ENCODE results near the gene SUN1. TPM values are rescaled to one million over a fixed set of nuclear protein-coding genes. Genes with fewer than 3 reads are reported as not detected.

Gene SUN1
- total and polyA plus RNA-seq, 4 donors: 24.8 to 162 (median 40.1) TPM

DNA sequence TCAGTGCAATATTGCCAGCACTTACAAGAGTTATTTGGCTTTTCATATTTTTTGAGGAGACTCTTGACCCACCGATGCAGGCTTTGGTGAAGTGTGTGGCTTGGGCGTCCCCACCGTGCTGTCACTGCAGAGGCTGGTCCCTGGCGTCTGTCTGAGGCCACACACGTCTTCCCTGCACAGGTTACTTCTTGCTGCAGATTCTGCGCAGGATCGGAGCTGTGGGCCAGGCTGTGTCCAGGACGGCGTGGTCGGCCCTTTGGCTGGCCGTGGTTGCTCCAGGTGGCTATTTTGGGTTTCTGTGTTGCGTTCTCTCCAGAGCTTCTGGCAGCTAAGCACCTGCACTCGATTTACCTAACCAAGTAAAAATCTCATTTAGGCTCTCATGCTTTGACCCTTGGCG, 18.9 kb downstream of the SUN1 start:
- no peak for TF ChIP-seq HNF4G (IDR thresholded peaks at IDR 0.05)
- TF ChIP-seq, protein P1, sequence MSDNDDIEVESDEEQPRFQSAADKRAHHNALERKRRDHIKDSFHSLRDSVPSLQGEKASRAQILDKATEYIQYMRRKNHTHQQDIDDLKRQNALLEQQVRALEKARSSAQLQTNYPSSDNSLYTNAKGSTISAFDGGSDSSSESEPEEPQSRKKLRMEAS (IDR thresholded peaks at IDR 0.05): no peak
- no peak for TF ChIP-seq FOXA1 (IDR thresholded peaks at IDR 0.05)
- no peak for TF ChIP-seq HNF4A (conservative IDR thresholded peaks at IDR 0.05)
- TF ChIP-seq, protein P2, sequence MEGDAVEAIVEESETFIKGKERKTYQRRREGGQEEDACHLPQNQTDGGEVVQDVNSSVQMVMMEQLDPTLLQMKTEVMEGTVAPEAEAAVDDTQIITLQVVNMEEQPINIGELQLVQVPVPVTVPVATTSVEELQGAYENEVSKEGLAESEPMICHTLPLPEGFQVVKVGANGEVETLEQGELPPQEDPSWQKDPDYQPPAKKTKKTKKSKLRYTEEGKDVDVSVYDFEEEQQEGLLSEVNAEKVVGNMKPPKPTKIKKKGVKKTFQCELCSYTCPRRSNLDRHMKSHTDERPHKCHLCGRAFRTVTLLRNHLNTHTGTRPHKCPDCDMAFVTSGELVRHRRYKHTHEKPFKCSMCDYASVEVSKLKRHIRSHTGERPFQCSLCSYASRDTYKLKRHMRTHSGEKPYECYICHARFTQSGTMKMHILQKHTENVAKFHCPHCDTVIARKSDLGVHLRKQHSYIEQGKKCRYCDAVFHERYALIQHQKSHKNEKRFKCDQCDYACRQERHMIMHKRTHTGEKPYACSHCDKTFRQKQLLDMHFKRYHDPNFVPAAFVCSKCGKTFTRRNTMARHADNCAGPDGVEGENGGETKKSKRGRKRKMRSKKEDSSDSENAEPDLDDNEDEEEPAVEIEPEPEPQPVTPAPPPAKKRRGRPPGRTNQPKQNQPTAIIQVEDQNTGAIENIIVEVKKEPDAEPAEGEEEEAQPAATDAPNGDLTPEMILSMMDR (IDR thresholded peaks at IDR 0.05; ENCODE audit: low read depth, low read length, missing input control): no peak
- TF ChIP-seq, protein P3, sequence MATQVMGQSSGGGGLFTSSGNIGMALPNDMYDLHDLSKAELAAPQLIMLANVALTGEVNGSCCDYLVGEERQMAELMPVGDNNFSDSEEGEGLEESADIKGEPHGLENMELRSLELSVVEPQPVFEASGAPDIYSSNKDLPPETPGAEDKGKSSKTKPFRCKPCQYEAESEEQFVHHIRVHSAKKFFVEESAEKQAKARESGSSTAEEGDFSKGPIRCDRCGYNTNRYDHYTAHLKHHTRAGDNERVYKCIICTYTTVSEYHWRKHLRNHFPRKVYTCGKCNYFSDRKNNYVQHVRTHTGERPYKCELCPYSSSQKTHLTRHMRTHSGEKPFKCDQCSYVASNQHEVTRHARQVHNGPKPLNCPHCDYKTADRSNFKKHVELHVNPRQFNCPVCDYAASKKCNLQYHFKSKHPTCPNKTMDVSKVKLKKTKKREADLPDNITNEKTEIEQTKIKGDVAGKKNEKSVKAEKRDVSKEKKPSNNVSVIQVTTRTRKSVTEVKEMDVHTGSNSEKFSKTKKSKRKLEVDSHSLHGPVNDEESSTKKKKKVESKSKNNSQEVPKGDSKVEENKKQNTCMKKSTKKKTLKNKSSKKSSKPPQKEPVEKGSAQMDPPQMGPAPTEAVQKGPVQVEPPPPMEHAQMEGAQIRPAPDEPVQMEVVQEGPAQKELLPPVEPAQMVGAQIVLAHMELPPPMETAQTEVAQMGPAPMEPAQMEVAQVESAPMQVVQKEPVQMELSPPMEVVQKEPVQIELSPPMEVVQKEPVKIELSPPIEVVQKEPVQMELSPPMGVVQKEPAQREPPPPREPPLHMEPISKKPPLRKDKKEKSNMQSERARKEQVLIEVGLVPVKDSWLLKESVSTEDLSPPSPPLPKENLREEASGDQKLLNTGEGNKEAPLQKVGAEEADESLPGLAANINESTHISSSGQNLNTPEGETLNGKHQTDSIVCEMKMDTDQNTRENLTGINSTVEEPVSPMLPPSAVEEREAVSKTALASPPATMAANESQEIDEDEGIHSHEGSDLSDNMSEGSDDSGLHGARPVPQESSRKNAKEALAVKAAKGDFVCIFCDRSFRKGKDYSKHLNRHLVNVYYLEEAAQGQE (IDR thresholded peaks at IDR 0.05): no peak
- no peak for TF ChIP-seq GABPA (IDR thresholded peaks at IDR 0.05 in 1 of 2, conservative IDR thresholded peaks at IDR 0.05 in 1 of 2)
- no peak for TF ChIP-seq RXRA (IDR thresholded peaks at IDR 0.05)
- no peak for TF ChIP-seq YY1 (IDR thresholded peaks at IDR 0.05)
- no peak for TF ChIP-seq EGR1 (IDR thresholded peaks at IDR 0.05; ENCODE audit: low read depth in 2 of 2)
- TF ChIP-seq NR2F2 (IDR thresholded peaks at IDR 0.05): no peak
- TF ChIP-seq SP1 (IDR thresholded peaks at IDR 0.05): no peak
- no peak for TF ChIP-seq JUND (IDR thresholded peaks at IDR 0.05)
- no peaks in the 10 kb centered on the region for H3K27me3 ChIP-seq (ENCODE audit: control insufficient read depth in 4 of 4, insufficient read depth in 4 of 4, low read length in 3 of 4)
- WGBS: 91% methylated on average over 14 of the region's 14 CpGs
- no peaks in the 10 kb centered on the region for H3K9me3 ChIP-seq (ENCODE audit: control insufficient read depth in 4 of 4, low read length in 3 of 4)
- no peak overlapping the region for H3K9ac ChIP-seq (ENCODE audit: low read depth in 1 of 2, low read length in 2 of 2)
- H3K27ac ChIP-seq (ENCODE audit: low read depth in 1 of 2, low read length in 2 of 2): no peak overlapping the region
- H3K4me1 ChIP-seq (ENCODE audit: control insufficient read depth in 4 of 4, insufficient read depth in 4 of 4, low read length in 3 of 4): peaks cover 0 to 13% (median 7%) of the 10 kb centered on the region in 4 donors
- H3K36me3 ChIP-seq (ENCODE audit: control insufficient read depth in 4 of 4, insufficient read depth in 3 of 4, low read depth in 1 of 4, low read length in 3 of 4): peaks cover 12 to 46% (median 31%) of the 10 kb centered on the region in 4 donors
- DNase-seq (ENCODE audit: low spot score): no peak
- H3K4me3 ChIP-seq (ENCODE audit: low read depth in 1 of 3, low read length in 3 of 3): no peak overlapping the region

DNA sequence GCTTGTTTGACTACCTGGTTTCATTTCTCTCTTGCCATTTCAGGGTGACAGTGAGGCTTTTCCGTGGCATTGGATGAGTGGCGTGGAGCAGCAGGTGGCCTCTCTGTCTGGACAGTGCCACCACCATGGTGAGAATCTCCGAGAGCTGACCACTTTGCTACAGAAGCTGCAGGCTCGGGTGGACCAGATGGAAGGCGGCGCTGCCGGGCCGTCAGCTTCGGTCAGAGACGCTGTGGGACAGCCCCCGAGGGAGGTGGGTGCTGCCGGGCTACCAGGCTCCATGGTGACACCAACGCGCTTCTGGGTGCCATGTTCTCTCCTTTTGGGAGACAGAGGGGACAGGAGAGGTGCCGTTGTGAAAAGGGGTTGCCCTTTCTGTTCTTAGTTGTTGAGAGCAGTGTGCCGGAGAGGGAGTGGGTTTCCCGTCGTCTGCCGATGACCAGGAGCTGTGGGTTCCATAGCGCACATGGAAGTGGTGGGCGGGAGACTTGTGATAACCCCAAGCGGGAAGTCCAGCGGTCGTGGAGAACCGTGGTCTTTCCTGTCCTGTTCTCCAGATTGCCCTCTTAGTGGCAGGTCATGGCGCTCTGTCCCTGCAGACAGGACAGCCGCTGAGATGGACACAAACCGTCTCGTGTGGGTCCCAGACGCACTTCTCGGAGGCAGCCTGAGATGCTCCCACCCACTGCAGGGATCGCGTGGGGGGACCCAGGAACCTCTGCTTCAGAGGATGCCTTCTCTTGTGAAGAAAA, 21.3 kb downstream of the SUN1 start:
- DNase-seq (ENCODE audit: low spot score): no peak
- TF ChIP-seq FOXA1 (IDR thresholded peaks at IDR 0.05) (no peak), RAD21 (IDR thresholded peaks at IDR 0.05) (no peak), FOXA2 (IDR thresholded peaks at IDR 0.05) (no peak), HNF4G (IDR thresholded peaks at IDR 0.05) (no peak), TAF1 (conservative IDR thresholded peaks at IDR 0.05) (no peak), EGR1 (IDR thresholded peaks at IDR 0.05; ENCODE audit: low read depth in 2 of 2) (no peak), JUND (IDR thresholded peaks at IDR 0.05) (no peak), YY1 (IDR thresholded peaks at IDR 0.05) (no peak), RXRA (IDR thresholded peaks at IDR 0.05) (no peak), GABPA (IDR thresholded peaks at IDR 0.05 in 1 of 2, conservative IDR thresholded peaks at IDR 0.05 in 1 of 2) (no peak), HNF4A (conservative IDR thresholded peaks at IDR 0.05) (no peak), SP1 (IDR thresholded peaks at IDR 0.05) (no peak), NR2F2 (IDR thresholded peaks at IDR 0.05) (no peak)
- TF ChIP-seq, protein P2 (IDR thresholded peaks at IDR 0.05; ENCODE audit: low read depth, low read length, missing input control): no peak
- TF ChIP-seq, protein P4, sequence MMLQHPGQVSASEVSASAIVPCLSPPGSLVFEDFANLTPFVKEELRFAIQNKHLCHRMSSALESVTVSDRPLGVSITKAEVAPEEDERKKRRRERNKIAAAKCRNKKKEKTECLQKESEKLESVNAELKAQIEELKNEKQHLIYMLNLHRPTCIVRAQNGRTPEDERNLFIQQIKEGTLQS (IDR thresholded peaks at IDR 0.05): no peak
- TF ChIP-seq, protein P5, sequence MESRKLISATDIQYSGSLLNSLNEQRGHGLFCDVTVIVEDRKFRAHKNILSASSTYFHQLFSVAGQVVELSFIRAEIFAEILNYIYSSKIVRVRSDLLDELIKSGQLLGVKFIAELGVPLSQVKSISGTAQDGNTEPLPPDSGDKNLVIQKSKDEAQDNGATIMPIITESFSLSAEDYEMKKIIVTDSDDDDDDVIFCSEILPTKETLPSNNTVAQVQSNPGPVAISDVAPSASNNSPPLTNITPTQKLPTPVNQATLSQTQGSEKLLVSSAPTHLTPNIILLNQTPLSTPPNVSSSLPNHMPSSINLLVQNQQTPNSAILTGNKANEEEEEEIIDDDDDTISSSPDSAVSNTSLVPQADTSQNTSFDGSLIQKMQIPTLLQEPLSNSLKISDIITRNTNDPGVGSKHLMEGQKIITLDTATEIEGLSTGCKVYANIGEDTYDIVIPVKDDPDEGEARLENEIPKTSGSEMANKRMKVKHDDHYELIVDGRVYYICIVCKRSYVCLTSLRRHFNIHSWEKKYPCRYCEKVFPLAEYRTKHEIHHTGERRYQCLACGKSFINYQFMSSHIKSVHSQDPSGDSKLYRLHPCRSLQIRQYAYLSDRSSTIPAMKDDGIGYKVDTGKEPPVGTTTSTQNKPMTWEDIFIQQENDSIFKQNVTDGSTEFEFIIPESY (IDR thresholded peaks at IDR 0.05): no peak
- TF ChIP-seq, protein P1 (IDR thresholded peaks at IDR 0.05): no peak

More for the DNA sequence above, 21.3 kb downstream of the SUN1 start:
- peaks cover 10 to 43% (median 32%) of the 10 kb centered on the region in 4 donors for H3K36me3 ChIP-seq (ENCODE audit: control insufficient read depth in 4 of 4, insufficient read depth in 3 of 4, low read depth in 1 of 4, low read length in 3 of 4)
- no peaks in the 10 kb centered on the region for H3K9me3 ChIP-seq (ENCODE audit: control insufficient read depth in 4 of 4, low read length in 3 of 4)
- 86% methylated on average over 33 of the region's 33 CpGs for WGBS
- H3K27me3 ChIP-seq (ENCODE audit: control insufficient read depth in 4 of 4, insufficient read depth in 4 of 4, low read length in 3 of 4): no peaks in the 10 kb centered on the region
- no peak overlapping the region for H3K9ac ChIP-seq (ENCODE audit: low read depth in 1 of 2, low read length in 2 of 2)
- H3K4me1 ChIP-seq (ENCODE audit: control insufficient read depth in 4 of 4, insufficient read depth in 4 of 4, low read length in 3 of 4): peaks cover 7 to 28% (median 18%) of the 10 kb centered on the region in 4 donors
- H3K27ac ChIP-seq (ENCODE audit: low read depth in 1 of 2, low read length in 2 of 2): no peak overlapping the region
- H3K4me3 ChIP-seq (ENCODE audit: low read depth in 1 of 3, low read length in 3 of 3): no peak overlapping the region
